ENCODE measurements around the gene PPP4R3A. TPM values are rescaled to one million over a fixed set of nuclear protein-coding genes. Genes with fewer than 3 reads are reported as not detected.
A peak's percentile ranks its signal among the peaks of the same experiment; 100 is the strongest.

The PPP4R3A gene
- total RNA-seq, 4 donors from 2014 or later, result 79.4 to 132 (median 100) TPM

DNA sequence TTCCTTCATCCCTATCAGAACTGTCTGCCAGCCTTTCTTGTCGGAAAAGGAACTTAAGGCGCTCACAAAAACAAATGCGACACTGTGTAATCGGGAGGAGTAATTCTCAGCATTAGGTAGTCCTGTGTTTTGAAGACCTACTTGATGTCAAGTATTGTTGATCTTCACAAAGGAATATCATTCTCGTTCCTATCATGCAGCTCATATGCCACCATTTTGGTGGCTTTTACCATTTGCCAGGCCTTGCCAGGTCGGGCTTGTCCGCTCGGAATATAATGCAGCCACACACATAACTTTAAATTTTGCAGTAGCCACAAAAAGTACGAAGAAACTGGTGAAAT lies 903 bp upstream of the PPP4R3A start:
- TF ChIP-seq POLR2A (IDR thresholded peaks at IDR 0.05), result no peak
- no peak for DNase-seq (ENCODE audit: low spot score in 2 of 2)
- no peaks in the 10 kb centered on the region for H3K9me3 ChIP-seq
- peaks cover 27% of the 10 kb centered on the region for H3K4me1 ChIP-seq
- H3K27me3 ChIP-seq, result no peaks in the 10 kb centered on the region
- WGBS, result 34% methylated on average over 9 of the region's 9 CpGs
- H3K36me3 ChIP-seq, result no peaks in the 10 kb centered on the region
- H3K27ac ChIP-seq, result peak overlapping the region; percentile 99
- peak overlapping the region; percentile 92 for H3K4me3 ChIP-seq

DNA sequence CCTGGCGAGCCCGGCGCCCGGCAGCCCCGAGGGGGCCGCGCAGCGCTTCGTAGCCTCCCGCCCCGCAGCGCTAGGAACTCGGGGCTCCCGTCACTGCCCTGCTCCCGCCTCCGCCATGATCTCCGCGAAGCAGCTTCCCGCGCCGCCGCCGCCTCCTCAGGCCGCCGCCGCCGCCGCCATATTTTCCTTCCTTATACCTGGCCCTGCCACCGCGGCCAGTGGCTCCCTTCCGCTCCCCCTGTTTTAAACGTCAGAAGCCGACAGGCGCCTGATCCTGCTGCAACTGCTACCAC lies 286 bp downstream of the PPP4R3A start:
- Histone ChIP-seq H3K4me3 (peak overlapping the region; percentile 92), H3K36me3 (no peaks in the 10 kb centered on the region), H3K27me3 (no peaks in the 10 kb centered on the region), H3K4me1 (peaks cover 33% of the 10 kb centered on the region), H3K27ac (peak overlapping the region; percentile 99), H3K9me3 (no peaks in the 10 kb centered on the region)
- DNase-seq (ENCODE audit: low spot score in 2 of 2), result no peak
- TF ChIP-seq POLR2A (IDR thresholded peaks at IDR 0.05) (no peak), POLR2AphosphoS5 (IDR thresholded peaks at IDR 0.05) (no peak)
- TF ChIP-seq, protein P1, sequence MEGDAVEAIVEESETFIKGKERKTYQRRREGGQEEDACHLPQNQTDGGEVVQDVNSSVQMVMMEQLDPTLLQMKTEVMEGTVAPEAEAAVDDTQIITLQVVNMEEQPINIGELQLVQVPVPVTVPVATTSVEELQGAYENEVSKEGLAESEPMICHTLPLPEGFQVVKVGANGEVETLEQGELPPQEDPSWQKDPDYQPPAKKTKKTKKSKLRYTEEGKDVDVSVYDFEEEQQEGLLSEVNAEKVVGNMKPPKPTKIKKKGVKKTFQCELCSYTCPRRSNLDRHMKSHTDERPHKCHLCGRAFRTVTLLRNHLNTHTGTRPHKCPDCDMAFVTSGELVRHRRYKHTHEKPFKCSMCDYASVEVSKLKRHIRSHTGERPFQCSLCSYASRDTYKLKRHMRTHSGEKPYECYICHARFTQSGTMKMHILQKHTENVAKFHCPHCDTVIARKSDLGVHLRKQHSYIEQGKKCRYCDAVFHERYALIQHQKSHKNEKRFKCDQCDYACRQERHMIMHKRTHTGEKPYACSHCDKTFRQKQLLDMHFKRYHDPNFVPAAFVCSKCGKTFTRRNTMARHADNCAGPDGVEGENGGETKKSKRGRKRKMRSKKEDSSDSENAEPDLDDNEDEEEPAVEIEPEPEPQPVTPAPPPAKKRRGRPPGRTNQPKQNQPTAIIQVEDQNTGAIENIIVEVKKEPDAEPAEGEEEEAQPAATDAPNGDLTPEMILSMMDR (IDR thresholded peaks at IDR 0.05), result no peak
- under 1% methylated on average over 19 of the region's 34 CpGs for WGBS

DNA sequence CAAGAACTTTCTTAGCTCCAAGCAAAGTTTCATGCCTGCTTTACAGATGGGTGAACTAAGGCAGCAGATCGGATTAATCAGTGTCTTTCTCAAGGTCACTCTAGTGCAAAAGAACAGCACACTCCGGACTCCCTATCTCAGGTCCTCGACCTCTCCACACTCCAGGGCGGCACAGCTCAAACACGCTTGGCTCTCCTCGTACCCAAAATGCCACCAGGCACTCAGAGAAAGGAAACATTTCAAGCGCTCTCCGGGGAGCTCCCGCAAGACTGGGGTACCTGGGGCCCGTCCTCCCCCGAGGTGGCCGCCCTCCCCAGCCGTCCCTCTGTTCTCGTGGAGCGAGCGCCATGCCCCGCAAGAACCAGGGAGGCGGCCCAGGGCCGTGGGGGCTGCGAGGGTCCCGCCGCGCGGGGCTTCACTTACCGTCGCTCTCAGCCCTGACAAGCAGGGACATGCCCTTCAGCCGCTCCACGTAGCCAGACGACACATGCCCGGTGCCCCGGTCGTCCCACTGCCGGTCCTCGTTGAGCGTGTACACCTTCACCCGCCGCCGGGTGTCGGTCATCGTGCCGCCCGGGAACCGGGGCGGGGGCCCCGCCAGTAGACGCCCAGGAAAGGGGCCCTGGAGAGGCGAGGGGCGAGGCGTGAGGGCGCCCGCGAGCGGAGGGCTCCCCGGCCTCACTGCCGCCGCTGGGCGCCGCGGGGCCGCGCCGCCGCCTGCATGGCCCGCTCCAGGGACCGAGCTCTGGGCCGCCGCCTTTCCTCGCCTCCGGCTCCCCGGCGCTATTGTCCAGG lies 830 bp downstream of the PPP4R3A start:
- 2% methylated on average over 5 of the region's 71 CpGs for WGBS
- DNase-seq (ENCODE audit: low spot score in 2 of 2), result peak in 1 of 2 donors; percentile 78
- H3K27ac ChIP-seq, result peak overlapping the region; percentile 99
- no peaks in the 10 kb centered on the region for H3K27me3 ChIP-seq
- no peaks in the 10 kb centered on the region for H3K9me3 ChIP-seq
- H3K4me1 ChIP-seq, result peaks cover 33% of the 10 kb centered on the region
- no peaks in the 10 kb centered on the region for H3K36me3 ChIP-seq
- TF ChIP-seq, protein P1 (IDR thresholded peaks at IDR 0.05), result no peak
- TF ChIP-seq POLR2AphosphoS5 (IDR thresholded peaks at IDR 0.05) (peak in 1 of 3 donors; percentile 23), EP300 (IDR thresholded peaks at IDR 0.05) (no peak), POLR2A (IDR thresholded peaks at IDR 0.05) (no peak)
- peak overlapping the region; percentile 92 for H3K4me3 ChIP-seq

DNA sequence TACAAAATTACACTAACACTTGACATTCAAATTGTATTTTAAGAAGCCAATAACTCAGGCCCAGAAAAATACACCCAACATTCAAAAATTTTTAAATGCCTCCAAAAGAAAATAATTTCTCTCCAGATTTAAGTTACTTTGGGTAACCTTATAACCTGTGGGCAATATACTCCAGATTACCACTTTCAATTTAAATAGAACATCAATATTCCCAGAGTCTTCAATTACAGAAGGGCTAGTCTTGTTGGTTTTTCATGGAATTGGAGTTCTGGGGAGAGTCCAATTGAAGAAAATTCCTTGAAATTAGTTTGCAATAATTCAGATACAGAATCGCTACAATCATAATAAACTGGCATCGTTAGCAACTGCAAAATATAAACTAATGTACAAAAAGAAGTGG lies 2.0 kb downstream of the PPP4R3A start:
- Histone ChIP-seq H3K27me3 (no peaks in the 10 kb centered on the region), H3K9me3 (no peaks in the 10 kb centered on the region), H3K4me3 (peak overlapping the region; percentile 92), H3K27ac (no peak overlapping the region), H3K4me1 (peaks cover 41% of the 10 kb centered on the region), H3K36me3 (peaks cover 9% of the 10 kb centered on the region)
- WGBS, result 9% methylated on average over 2 of the region's 2 CpGs
- no peak for DNase-seq (ENCODE audit: low spot score in 2 of 2)
- TF ChIP-seq EP300 (IDR thresholded peaks at IDR 0.05) (no peak), POLR2AphosphoS5 (IDR thresholded peaks at IDR 0.05) (no peak), POLR2A (IDR thresholded peaks at IDR 0.05) (no peak)
- TF ChIP-seq, protein P1 (IDR thresholded peaks at IDR 0.05), result no peak

DNA sequence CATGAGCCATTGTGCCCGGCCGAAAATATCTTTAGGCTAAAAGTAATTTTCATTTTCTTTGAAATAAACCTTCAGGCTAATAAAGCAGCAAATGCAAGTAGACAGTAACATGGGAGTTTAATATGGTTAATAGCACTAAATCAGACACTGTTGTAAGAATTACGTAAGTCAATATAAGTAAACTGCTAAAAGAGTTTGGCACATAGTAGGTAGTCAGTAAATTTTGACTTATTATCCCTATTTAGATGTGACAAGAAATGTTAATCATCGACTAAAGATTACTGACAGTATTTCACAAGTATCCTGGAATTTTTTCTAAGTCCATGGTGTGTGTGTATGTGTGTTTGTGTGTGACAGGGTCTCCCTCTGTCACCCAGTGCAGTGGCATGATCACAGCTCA lies 3.9 kb downstream of the PPP4R3A start:
- H3K27me3 ChIP-seq, result no peaks in the 10 kb centered on the region
- peaks cover 9% of the 10 kb centered on the region for H3K36me3 ChIP-seq
- H3K9me3 ChIP-seq, result no peaks in the 10 kb centered on the region
- peaks cover 55% of the 10 kb centered on the region for H3K4me1 ChIP-seq
- DNase-seq (ENCODE audit: low spot score in 2 of 2), result no peak
- TF ChIP-seq POLR2AphosphoS5 (IDR thresholded peaks at IDR 0.05) (no peak), EP300 (IDR thresholded peaks at IDR 0.05) (no peak), POLR2A (IDR thresholded peaks at IDR 0.05) (no peak)
- TF ChIP-seq, protein P1 (IDR thresholded peaks at IDR 0.05), result no peak
- H3K27ac ChIP-seq, result no peak overlapping the region
- peak overlapping the region; percentile 15 for H3K4me3 ChIP-seq
- 93% methylated on average over 4 of the region's 4 CpGs for WGBS
